GM19324 (cell line): ENCODE results near the gene CABP7.

ENCODE experiments used
- ATAC-seq: cut with Tn5 transposase; IDR thresholded peaks from one replicate; pipeline ENCODE4 v1.9.1; 2021; ENCODE audit warnings: mild to moderate bottlenecking, moderate library complexity; ENCODE audit not compliant: unreplicated experiment, low FRiP score

The CABP7 gene

GRCh38 chr22:29718949-29719898 lies 579 bp upstream of the CABP7 start:
- ATAC-seq: no peak

- ATAC-seq: no peak
Observed at GRCh38 chr22:29720811-29721323, 1.1 kb downstream of the CABP7 start.

GRCh38 chr22:29722151-29722550 lies 2.3 kb downstream of the CABP7 start:
- no peak for ATAC-seq

- no peak for ATAC-seq
Observed at GRCh38 chr22:29722587-29722986, 2.8 kb downstream of the CABP7 start.

- no peak for ATAC-seq
Observed at GRCh38 chr22:29723766-29724165, 4.0 kb downstream of the CABP7 start.

- ATAC-seq: no peak
Observed at GRCh38 chr22:29724843-29725242, 5.0 kb downstream of the CABP7 start.

GRCh38 chr22:29726106-29726505 lies 6.3 kb downstream of the CABP7 start:
- ATAC-seq: no peak

GRCh38 chr22:29726512-29727130 lies 6.8 kb downstream of the CABP7 start:
- ATAC-seq: no peak

- no peak for ATAC-seq
Observed at GRCh38 chr22:29727131-29727523, 7.3 kb downstream of the CABP7 start.

- no peak for ATAC-seq
Observed at GRCh38 chr22:29729161-29729560, 9.4 kb downstream of the CABP7 start.

GRCh38 chr22:29731058-29731850 lies 11.5 kb downstream of the CABP7 start:
- ATAC-seq: no peak

GRCh38 chr22:29732883-29733282 lies 13.1 kb downstream of the CABP7 start:
- ATAC-seq: no peak

GRCh38 chr22:29733362-29734201 lies 13.8 kb downstream of the CABP7 start:
- no peak for ATAC-seq

- ATAC-seq: no peak
Observed at GRCh38 chr22:29734406-29734805, 14.6 kb downstream of the CABP7 start.

GRCh38 chr22:29734838-29735237 lies 15.0 kb downstream of the CABP7 start:
- no peak for ATAC-seq

GRCh38 chr22:29735416-29735815 lies 15.6 kb downstream of the CABP7 start:
- ATAC-seq: no peak

- no peak for ATAC-seq
Observed at GRCh38 chr22:29737251-29738117, 17.7 kb downstream of the CABP7 start.

GRCh38 chr22:29738118-29738815 lies 18.5 kb downstream of the CABP7 start:
- no peak for ATAC-seq
